Measurements from ENCODE around the gene FCHSD2.
A peak's percentile ranks its signal among the peaks of the same experiment; 100 is the strongest.

The FCHSD2 gene

GRCh38 chr11:73172992-73173656 lies 31.0 kb upstream of the FCHSD2 start:
- no peak for DNase-seq (ENCODE audit: low spot score)

GRCh38 chr11:73171436-73172161 lies 29.5 kb upstream of the FCHSD2 start:
- no peak for DNase-seq (ENCODE audit: low spot score)

- no peak for DNase-seq (ENCODE audit: low spot score)
These were observed 28.0 kb upstream of the FCHSD2 start for GRCh38 chr11:73170140-73170539.

GRCh38 chr11:73168925-73169579 lies 26.9 kb upstream of the FCHSD2 start:
- DNase-seq (ENCODE audit: low spot score) = no peak

GRCh38 chr11:73167363-73167954 lies 25.3 kb upstream of the FCHSD2 start:
- DNase-seq (ENCODE audit: low spot score) = no peak

GRCh38 chr11:73164803-73165540 lies 22.9 kb upstream of the FCHSD2 start:
- DNase-seq (ENCODE audit: low spot score) = no peak

- no peak for DNase-seq (ENCODE audit: low spot score)
These were observed 21.6 kb upstream of the FCHSD2 start for GRCh38 chr11:73163638-73164174.

- DNase-seq (ENCODE audit: low spot score) = no peak
These were observed 20.1 kb upstream of the FCHSD2 start for GRCh38 chr11:73162196-73162740.

GRCh38 chr11:73160005-73160760 lies 18.1 kb upstream of the FCHSD2 start:
- no peak for DNase-seq (ENCODE audit: low spot score)

- DNase-seq (ENCODE audit: low spot score) = no peak
These were observed 17.2 kb upstream of the FCHSD2 start for GRCh38 chr11:73159297-73159696.

GRCh38 chr11:73158356-73159051 lies 16.4 kb upstream of the FCHSD2 start:
- DNase-seq (ENCODE audit: low spot score) = no peak

- DNase-seq (ENCODE audit: low spot score) = no peak
These were observed 15.2 kb upstream of the FCHSD2 start for GRCh38 chr11:73157101-73158010.

- no peak for DNase-seq (ENCODE audit: low spot score)
These were observed 14.6 kb upstream of the FCHSD2 start for GRCh38 chr11:73156686-73157085.

- no peak for DNase-seq (ENCODE audit: low spot score)
These were observed 14.0 kb upstream of the FCHSD2 start for GRCh38 chr11:73156114-73156513.

- DNase-seq (ENCODE audit: low spot score) = no peak
These were observed 13.0 kb upstream of the FCHSD2 start for GRCh38 chr11:73155102-73155501.

- DNase-seq (ENCODE audit: low spot score) = peak; percentile 42
These were observed 12.1 kb upstream of the FCHSD2 start for GRCh38 chr11:73154178-73154577.

- peak; percentile 49 for DNase-seq (ENCODE audit: low spot score)
These were observed 10.9 kb upstream of the FCHSD2 start for GRCh38 chr11:73152861-73153483.

- no peak for DNase-seq (ENCODE audit: low spot score)
These were observed 10.2 kb upstream of the FCHSD2 start for GRCh38 chr11:73152086-73152853.

Data from CD4-positive, alpha-beta T cell treated with Interleukin-6 at 100 ng/mL for 8 hours (primary cell).